ENCODE data around the gene SMIM41. TPM values are rescaled to one million over a fixed set of nuclear protein-coding genes. Genes with fewer than 3 reads are reported as not detected.

The SMIM41 gene
- total and polyA plus RNA-seq, 5 donors, result 0.31 to 0.95 (median 0.53) TPM; not detected in 1

- under 1% methylated on average over 60 of the region's 60 CpGs for WGBS
- H3K4me1 ChIP-seq (ENCODE audit: control insufficient read depth, insufficient read depth, low read length), result peaks cover 2% of the 10 kb centered on the region
- intact Hi-C loops (cut with DNase I), result loop anchor here (5.0 to 10.0 kb wide), 2 partner anchors 42 to 165 kb away; partner anchors contain the start of gene ACVRL1 (in 1 of the 4)
- H3K27me3 ChIP-seq (ENCODE audit: control insufficient read depth, insufficient read depth), result no peaks in the 10 kb centered on the region
- no peaks in the 10 kb centered on the region for H3K9me3 ChIP-seq (ENCODE audit: control insufficient read depth, low read length)
- ATAC-seq (peak; percentile 97 to 98), DNase-seq (peak; percentile 91 to 96 (median 95))
- peak within 1 kb of the TSS; percentile 83 for H3K4me3 ChIP-seq (ENCODE audit: low read length)
- peak within 1 kb of the TSS; percentile 94 for H3K27ac ChIP-seq (ENCODE audit: low read length)
Measured at GRCh38 chr12:52069327-52070184, 9.9 kb upstream of the SMIM41 start, which contains the start of gene ATG101. ATG101 (plus strand) TSS chr12:52069978; CDS start chr12:52073651, 3,673 bp downstream.

GRCh38 chr12:52070185-52070925 lies 9.1 kb upstream of the SMIM41 start:
- H3K4me3 ChIP-seq (ENCODE audit: low read length), result peak overlapping the region; percentile 83
- no peaks in the 10 kb centered on the region for H3K27me3 ChIP-seq (ENCODE audit: control insufficient read depth, insufficient read depth)
- DNase-seq (no peak), ATAC-seq (peak in 1 of 2 donors; percentile 46)
- intact Hi-C loops (cut with DNase I), result loop anchor here in 2 of 4 donors (5.0 to 10.0 kb wide), 2 partner anchors 43 to 166 kb away; partner anchors contain the start of gene ACVRL1 (in 1 of the 2)
- no peaks in the 10 kb centered on the region for H3K9me3 ChIP-seq (ENCODE audit: control insufficient read depth, low read length)
- peak overlapping the region; percentile 94 for H3K27ac ChIP-seq (ENCODE audit: low read length)
- H3K4me1 ChIP-seq (ENCODE audit: control insufficient read depth, insufficient read depth, low read length), result peaks cover 2% of the 10 kb centered on the region
- 4% methylated on average over 37 of the region's 37 CpGs for WGBS

DNA sequence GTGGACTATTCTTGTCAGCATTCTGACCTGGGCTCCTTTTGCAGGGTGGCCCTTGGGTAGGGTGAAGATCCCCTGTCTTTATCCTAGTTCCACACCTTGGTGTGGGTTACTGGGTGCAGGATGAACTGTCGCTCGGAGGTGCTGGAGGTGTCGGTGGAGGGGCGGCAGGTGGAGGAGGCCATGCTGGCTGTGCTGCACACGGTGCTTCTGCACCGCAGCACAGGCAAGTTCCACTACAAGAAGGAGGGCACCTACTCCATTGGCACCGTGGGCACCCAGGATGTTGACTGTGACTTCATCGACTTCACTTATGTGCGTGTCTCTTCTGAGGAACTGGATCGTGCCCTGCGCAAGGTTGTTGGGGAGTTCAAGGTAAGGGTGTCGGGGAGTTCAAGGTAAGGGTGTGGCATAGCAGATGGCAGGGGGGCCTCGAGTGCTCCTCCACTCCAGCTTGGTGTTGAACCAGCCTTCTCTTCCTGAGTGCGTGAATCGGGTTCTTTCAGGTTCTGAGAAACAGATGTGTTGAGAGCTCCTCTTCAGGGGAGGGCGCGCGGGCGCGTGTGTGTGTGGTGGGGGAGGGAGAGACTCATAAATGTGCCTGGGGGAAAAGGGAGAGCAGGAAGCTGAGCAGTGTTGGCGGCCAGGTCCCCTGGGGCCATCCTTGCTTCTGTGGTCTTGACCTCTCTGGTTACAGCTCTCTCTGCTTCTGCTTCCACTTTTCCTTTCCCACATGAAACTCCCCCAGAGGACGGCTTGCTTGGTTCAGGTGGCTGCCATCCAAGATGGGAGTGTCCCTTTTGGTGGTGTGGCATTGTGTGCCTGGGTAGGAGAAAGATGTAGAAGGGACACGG lies 5.7 kb upstream of the SMIM41 start:
- no peaks in the 10 kb centered on the region for H3K27me3 ChIP-seq (ENCODE audit: control insufficient read depth, insufficient read depth)
- H3K9me3 ChIP-seq (ENCODE audit: control insufficient read depth, low read length), result no peaks in the 10 kb centered on the region
- no peak for ATAC-seq
- intact Hi-C loops (cut with DNase I), result loop anchor here in 2 of 4 donors (5.0 to 10.0 kb wide), 2 partner anchors 46 to 169 kb away; partner anchors contain the start of gene ACVRL1 (in 1 of the 2)
- DNase-seq, result peak; percentile 54 to 81 (median 69)
- H3K27ac ChIP-seq (ENCODE audit: low read length), result no peak overlapping the region
- H3K4me1 ChIP-seq (ENCODE audit: control insufficient read depth, insufficient read depth, low read length), result peaks cover 2% of the 10 kb centered on the region
- WGBS, result 73% methylated on average over 23 of the region's 23 CpGs
- no peak overlapping the region for H3K4me3 ChIP-seq (ENCODE audit: low read length)

- Histone ChIP-seq H3K27ac (ENCODE audit: low read length) (no peak overlapping the region), H3K4me1 (ENCODE audit: control insufficient read depth, insufficient read depth, low read length) (peaks cover 2% of the 10 kb centered on the region), H3K9me3 (ENCODE audit: control insufficient read depth, low read length) (no peaks in the 10 kb centered on the region), H3K4me3 (ENCODE audit: low read length) (no peak overlapping the region), H3K27me3 (ENCODE audit: control insufficient read depth, insufficient read depth) (no peaks in the 10 kb centered on the region)
- ATAC-seq, result no peak
- intact Hi-C loops (cut with DNase I), result loop anchor here in 2 of 4 donors (5.0 to 10.0 kb wide), 2 partner anchors 48 to 170 kb away; partner anchors contain the start of gene ACVRL1 (in 1 of the 2)
- DNase-seq, result no peak
- 78% methylated on average over 3 of the region's 3 CpGs for WGBS
Measured at GRCh38 chr12:52074971-52075724, 4.4 kb upstream of the SMIM41 start.

DNA sequence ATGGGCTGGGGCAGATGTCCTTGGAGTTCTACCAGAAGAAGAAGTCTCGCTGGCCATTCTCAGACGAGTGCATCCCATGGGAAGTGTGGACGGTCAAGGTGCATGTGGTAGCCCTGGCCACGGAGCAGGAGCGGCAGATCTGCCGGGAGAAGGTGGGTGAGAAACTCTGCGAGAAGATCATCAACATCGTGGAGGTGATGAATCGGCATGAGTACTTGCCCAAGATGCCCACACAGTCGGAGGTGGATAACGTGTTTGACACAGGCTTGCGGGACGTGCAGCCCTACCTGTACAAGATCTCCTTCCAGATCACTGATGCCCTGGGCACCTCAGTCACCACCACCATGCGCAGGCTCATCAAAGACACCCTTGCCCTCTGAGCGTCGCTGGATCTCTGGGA lies 2.7 kb upstream of the SMIM41 start:
- Histone ChIP-seq H3K4me3 (ENCODE audit: low read length) (no peak overlapping the region), H3K27me3 (ENCODE audit: control insufficient read depth, insufficient read depth) (no peaks in the 10 kb centered on the region), H3K9me3 (ENCODE audit: control insufficient read depth, low read length) (no peaks in the 10 kb centered on the region), H3K27ac (ENCODE audit: low read length) (no peak overlapping the region), H3K4me1 (ENCODE audit: control insufficient read depth, insufficient read depth, low read length) (peaks cover 5% of the 10 kb centered on the region)
- ATAC-seq (no peak), DNase-seq (peak in 1 of 3 donors; percentile 37)
- WGBS, result 94% methylated on average over 16 of the region's 16 CpGs
- intact Hi-C loops (cut with DNase I), result loop anchor here in 1 of 4 donors (10.0 kb wide), 1 partner anchor 172 kb away; the partner anchor contains the start of gene ACVRL1

- no peak for DNase-seq
- Histone ChIP-seq H3K9me3 (ENCODE audit: control insufficient read depth, low read length) (no peaks in the 10 kb centered on the region), H3K27ac (ENCODE audit: low read length) (no peak overlapping the region), H3K4me3 (ENCODE audit: low read length) (no peak overlapping the region), H3K4me1 (ENCODE audit: control insufficient read depth, insufficient read depth, low read length) (peaks cover 8% of the 10 kb centered on the region), H3K27me3 (ENCODE audit: control insufficient read depth, insufficient read depth) (no peaks in the 10 kb centered on the region)
- no peak for ATAC-seq
- 85% methylated on average over 3 of the region's 3 CpGs for WGBS
- intact Hi-C loops (cut with DNase I), result loop anchor here in 1 of 4 donors (10.0 kb wide), 1 partner anchor 173 kb away; the partner anchor contains the start of gene ACVRL1
Measured at GRCh38 chr12:52078276-52078675, 1.2 kb upstream of the SMIM41 start.

DNA sequence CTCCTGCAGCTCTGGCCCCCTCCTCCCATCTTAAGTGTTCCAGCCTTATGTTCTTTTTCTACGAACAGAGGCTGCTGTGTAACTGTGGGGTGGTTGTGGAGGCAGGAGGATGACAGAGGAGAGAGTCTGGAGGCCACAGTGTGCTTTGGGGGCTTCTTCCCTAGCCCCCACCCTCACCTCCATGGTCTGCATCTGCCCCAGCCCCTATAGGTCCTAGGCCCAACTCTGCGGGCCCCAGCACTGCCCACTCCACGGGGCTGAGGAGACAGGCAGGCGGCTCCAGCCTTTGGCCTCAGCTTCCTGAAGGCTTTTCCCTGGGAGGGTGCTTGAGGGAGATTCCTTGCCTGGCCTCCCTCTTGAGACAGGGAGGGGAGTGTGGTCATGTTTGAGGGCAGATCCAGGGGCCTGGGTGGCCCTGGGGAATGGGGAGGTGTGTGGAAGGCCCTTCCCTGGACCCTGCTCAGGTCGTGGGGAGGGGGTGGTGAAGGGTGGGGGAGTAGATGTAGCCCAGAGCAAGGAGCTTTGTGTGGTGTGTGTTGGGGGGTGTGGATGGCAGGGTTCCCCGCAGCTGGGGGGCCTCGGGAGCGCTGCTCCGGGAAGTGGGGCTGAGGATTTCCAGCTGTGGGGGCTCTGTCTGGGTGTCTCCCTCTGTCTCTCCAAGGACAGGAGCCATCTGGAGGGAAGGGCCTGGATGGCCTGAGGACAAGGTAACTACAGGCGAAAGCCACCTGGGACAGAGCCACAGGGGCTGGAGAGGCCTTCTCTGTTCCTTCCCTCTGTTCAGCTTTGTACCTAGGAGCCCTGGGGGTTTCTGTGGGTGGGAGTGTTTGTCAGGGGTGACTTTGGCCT lies 1.1 kb downstream of the SMIM41 start:
- WGBS, result 67% methylated on average over 10 of the region's 10 CpGs
- intact Hi-C loops (cut with DNase I), result loop anchor here in 2 of 4 donors (5.0 kb wide), 2 partner anchors 53 to 78 kb away; no protein-coding TSS in a partner anchor
- no peaks in the 10 kb centered on the region for H3K27me3 ChIP-seq (ENCODE audit: control insufficient read depth, insufficient read depth)

DNA sequence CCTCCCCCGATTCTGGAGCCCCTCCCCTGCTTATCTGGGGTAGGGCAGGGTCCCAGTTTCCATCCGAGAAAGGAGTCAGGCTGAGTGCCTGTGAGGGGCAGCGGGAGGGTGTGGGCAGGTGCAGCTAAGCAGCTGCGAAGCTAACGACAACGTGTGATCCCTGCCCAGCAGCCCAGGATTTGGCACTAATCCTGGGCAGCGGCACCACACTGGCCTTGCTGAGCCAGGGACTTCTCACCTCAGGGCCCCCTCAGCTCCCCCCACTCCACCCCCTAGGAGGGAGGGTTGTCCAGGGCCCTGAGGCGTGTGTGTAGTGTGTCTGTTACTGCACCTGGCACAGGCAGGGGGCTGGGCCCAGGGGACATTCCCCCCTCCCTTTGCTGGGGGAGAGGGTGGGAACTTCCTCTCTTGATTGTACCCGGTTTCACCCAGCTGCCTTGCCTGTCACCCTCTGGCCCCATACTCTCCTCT lies 1.8 kb downstream of the SMIM41 start:
- Histone ChIP-seq H3K9me3 (ENCODE audit: control insufficient read depth, low read length) (no peaks in the 10 kb centered on the region), H3K4me1 (ENCODE audit: control insufficient read depth, insufficient read depth, low read length) (peaks cover 8% of the 10 kb centered on the region), H3K4me3 (ENCODE audit: low read length) (no peak overlapping the region), H3K27me3 (ENCODE audit: control insufficient read depth, insufficient read depth) (no peaks in the 10 kb centered on the region), H3K27ac (ENCODE audit: low read length) (peak overlapping the region; percentile 48)
- DNase-seq, result peak; percentile 30 to 65 (median 65)
- WGBS, result 30% methylated on average over 9 of the region's 9 CpGs
- peak; percentile 13 to 23 for ATAC-seq
- intact Hi-C loops (cut with DNase I), result loop anchor here in 2 of 4 donors (5.0 kb wide), 2 partner anchors 54 to 79 kb away; no protein-coding TSS in a partner anchor

More for the DNA sequence above, 1.1 kb downstream of the SMIM41 start:
- no peak overlapping the region for H3K27ac ChIP-seq (ENCODE audit: low read length)
- H3K4me1 ChIP-seq (ENCODE audit: control insufficient read depth, insufficient read depth, low read length), result peaks cover 8% of the 10 kb centered on the region
- no peaks in the 10 kb centered on the region for H3K9me3 ChIP-seq (ENCODE audit: control insufficient read depth, low read length)
- ATAC-seq, result no peak
- peak in 1 of 3 donors; percentile 64 for DNase-seq
- H3K4me3 ChIP-seq (ENCODE audit: low read length), result no peak overlapping the region

Data from right cardiac atrium (tissue), 5 donors.